B cell (primary cell): ENCODE measurements around the gene HPN. TPM values are rescaled to one million over a fixed set of nuclear protein-coding genes. Genes with fewer than 3 reads are reported as not detected.

ENCODE experiments used
- ATAC-seq: fragments of 200-7000 bp; cut with Tn5 transposase; one replicate; pipeline ENCODE4 v1.10.0; 2021; ENCODE audit warnings: low read depth, mild to moderate bottlenecking, moderate number of reproducible peaks, moderate library complexity
- CTCF ChIA-PET: fragments of 350-600 bp; sonication (Branson Sonifier 250); formaldehyde crosslinking; loops from one replicate; lab custom pipeline; 2021; ENCODE audit warnings: antibody characterized with exemption, inconsistent platforms; lab: Charles Lee
- POLR2A ChIA-PET: fragments of 350-600 bp; sonication (Branson Sonifier 250); formaldehyde crosslinking; loops from one replicate; lab custom pipeline; 2021; ENCODE audit warnings: antibody characterized with exemption; lab: Charles Lee
- DNase-seq: peaks from one replicate; pipeline ENCODE4 v3.0.0; 2013
- H2AFZ ChIP-seq: 2 replicates; pipeline ENCODE4 v1.6.1; 2012; ENCODE audit warnings: mild to moderate bottlenecking, low read depth, low read length; ENCODE audit not compliant: insufficient read depth, poor library complexity, severe bottlenecking
- H3K27ac ChIP-seq, 2 donors: 1 replicate in 1 of 2; 2 replicates in 1 of 2; pipeline ENCODE4 v1.5.1; 2012 to 2013; ENCODE audit warnings: low read length in 2 of 2, mild to moderate bottlenecking in 2 of 2, moderate library complexity in 1 of 2
- H3K27me3 ChIP-seq, 4 experiments: fragments of 200-600 bp in 1 of 4; sonication (generic) in 1 of 4; replicated peaks in 1 of 4; 1 replicate in 2 of 4; 2 replicates in 2 of 4; pipeline versions ENCODE4 v1.6.1 to v1.7.0; 2013 to 2016; ENCODE audit warnings: low read length in 3 of 4, mild to moderate bottlenecking in 2 of 4, mixed read lengths in 1 of 4, moderate library complexity in 1 of 4; ENCODE audit not compliant: insufficient read depth in 4 of 4, control insufficient read depth in 3 of 4; ENCODE audit errors: control extremely low read depth in 1 of 4
- H3K36me3 ChIP-seq, 2 experiments: replicated peaks in 1 of 2; 1 replicate in 1 of 2; 2 replicates in 1 of 2; pipeline versions ENCODE4 v1.6.1 to v1.7.1; 2013; ENCODE audit warnings: low read length in 1 of 2; ENCODE audit not compliant: insufficient read depth in 2 of 2, control insufficient read depth in 1 of 2; ENCODE audit errors: control extremely low read depth in 1 of 2, extremely low read depth in 1 of 2
- H3K4me1 ChIP-seq, 2 donors: fragments of 200-600 bp in 1 of 2; sonication (generic) in 1 of 2; 1 replicate in 1 of 2; 2 replicates in 1 of 2; pipeline versions ENCODE4 v1.5.1 to v1.6.1; 2013 to 2017; ENCODE audit warnings: low read length in 2 of 2; ENCODE audit not compliant: control insufficient read depth in 2 of 2, insufficient read depth in 2 of 2
- H3K4me2 ChIP-seq: replicated peaks from 2 replicates; pipeline ENCODE3; 2012; ENCODE audit warnings: mild to moderate bottlenecking, low read depth, low read length; ENCODE audit not compliant: poor library complexity, severe bottlenecking
- H3K4me3 ChIP-seq, 5 experiments: fragments of 200-600 bp in 1 of 5; sonication (generic) in 1 of 5; 1 replicate in 3 of 5; 2 replicates in 2 of 5; pipeline versions ENCODE4 v1.5.1 to v1.7.0; 2011 to 2016; ENCODE audit warnings: low read length in 4 of 5, mild to moderate bottlenecking in 4 of 5, low read depth in 2 of 5, control low read depth in 1 of 5, moderate library complexity in 1 of 5; ENCODE audit not compliant: insufficient read depth in 1 of 5; ENCODE audit errors: control extremely low read depth in 1 of 5, extremely low read depth in 1 of 5
- H3K79me2 ChIP-seq: fragments of 200-600 bp; sonication (generic); one replicate; pipeline ENCODE4 v1.6.0; 2016; ENCODE audit warnings: low read length; ENCODE audit not compliant: control insufficient read depth, insufficient read depth
- H3K9ac ChIP-seq: fragments of 200-600 bp; sonication (generic); 2 replicates; pipeline ENCODE4 v1.6.1; 2017; ENCODE audit warnings: mild to moderate bottlenecking, low read length, moderate library complexity
- H3K9me3 ChIP-seq, 3 donors: one replicate each; pipeline versions ENCODE4 v1.6.1 to v1.7.1; 2013; ENCODE audit warnings: low read length in 2 of 3; ENCODE audit not compliant: control insufficient read depth in 2 of 3, insufficient read depth in 1 of 3; ENCODE audit errors: control extremely low read depth in 1 of 3
- H4K20me1 ChIP-seq: 2 replicates; pipeline ENCODE4 v1.6.0; 2012; ENCODE audit warnings: mild to moderate bottlenecking, low read length; ENCODE audit not compliant: insufficient read depth, control insufficient read depth, poor library complexity, severe bottlenecking
- H3K27ac Mint-ChIP-seq: one replicate; pipeline ENCODE4 v1.8.0; 2021; ENCODE audit warnings: mixed read lengths
- H3K27me3 Mint-ChIP-seq: one replicate; pipeline ENCODE4 v1.8.0; 2021; ENCODE audit warnings: mixed read lengths
- H3K4me1 Mint-ChIP-seq: one replicate; pipeline ENCODE4 v1.8.0; 2021; ENCODE audit warnings: mixed read lengths
- H3K4me3 Mint-ChIP-seq: one replicate; pipeline ENCODE4 v1.8.0; 2021; ENCODE audit warnings: mixed read lengths
- H3K9me3 Mint-ChIP-seq: one replicate; pipeline ENCODE4 v1.8.0; 2022; ENCODE audit warnings: mixed read lengths; ENCODE audit not compliant: insufficient read depth
- CTCF ChIP-seq: fragments of 200-600 bp; IDR thresholded peaks from one replicate; pipeline ENCODE4 v1.8.0; 2022; ENCODE audit warnings: antibody characterized with exemption, mild to moderate bottlenecking
- EZH2 ChIP-seq: IDR thresholded peaks from 2 replicates; pipeline ENCODE4 v1.6.1; 2012; ENCODE audit warnings: borderline replicate concordance, low read depth, mild to moderate bottlenecking, moderate library complexity, low read length; ENCODE audit not compliant: insufficient read depth, poor library complexity, severe bottlenecking
- WGBS: methylation state at CpG from one replicate; pipeline ENCODE4 v1.1.5; 2013; ENCODE audit warnings: missing lambda C conversion rate; ENCODE audit not compliant: insufficient coverage; 5-methylcytosine and 5-hydroxymethylcytosine counted together
- intact Hi-C: fragments of 100-400 bp; cut with micrococcal nuclease; formaldehyde crosslinking; loops from one replicate; pipeline ENCODE4 v1.10.0; 2022
- polyA plus RNA-seq: library from polyadenylated mRNA; depleted of rRNA; stranded (reverse); fragments of >200 nt; gene quantifications from 2 replicates; pipeline ENCODE4 v1.2.3, GENCODE V29; 2012
- total RNA-seq, 2 donors: library from RNA; stranded (reverse); fragments of 120-200 nt in 1 of 2; gene quantifications; 1 replicate in 1 of 2; 2 replicates in 1 of 2; pipeline versions ENCODE4 v1.2.3 to v1.2.4, GENCODE V29; 2013 to 2022

The HPN gene
- total and polyA plus RNA-seq, 2 donors (not counting 1 experiment from before 2014, with no cell fraction given) = 0.30 TPM; not detected in 1

- Mint-ChIP-seq H3K9me3 (no peaks in the 10 kb centered on the region), H3K27ac (no peak overlapping the region), H3K27me3 (peaks cover 8% of the 10 kb centered on the region), H3K4me1 (no peaks in the 10 kb centered on the region), H3K4me3 (no peak overlapping the region)
- Histone ChIP-seq H4K20me1 (no peaks in the 10 kb centered on the region), H3K27me3 (peaks cover 0 to 9% (median 0%) of the 10 kb centered on the region in 4 experiments), H2AFZ (no peak overlapping the region), H3K4me2 (no peak overlapping the region), H3K4me1 (no peaks in the 10 kb centered on the region), H3K9me3 (peaks cover 0 to 12% (median 0%) of the 10 kb centered on the region in 3 donors), H3K27ac (no peak overlapping the region), H3K36me3 (no peaks in the 10 kb centered on the region), H3K79me2 (no peaks in the 10 kb centered on the region), H3K4me3 (no peak overlapping the region), H3K9ac (no peak overlapping the region)
- POLR2A ChIA-PET = no interaction called here
- no peak for ATAC-seq
- DNase-seq = no peak
- 95% methylated on average over 9 of the region's 9 CpGs for WGBS
- CTCF ChIA-PET = interaction anchor here (1.1 kb wide), 2 partner anchors 9 to 11 kb away, joined by 3 read pairs; no protein-coding TSS in a partner anchor
- intact Hi-C loops = no loop called here
- TF ChIP-seq CTCF (no peak), EZH2 (no peak)
Measured at GRCh38 chr19:35106291-35106583, 64.7 kb downstream of the HPN start.

- H3K27me3 Mint-ChIP-seq = peaks cover 8% of the 10 kb centered on the region
- CTCF ChIA-PET = interaction anchor here (1.1 kb wide), 2 partner anchors 8 to 10 kb away, joined by 3 read pairs; no protein-coding TSS in a partner anchor
- H3K4me2 ChIP-seq = no peak overlapping the region
Measured at GRCh38 chr19:35106898-35107541, 65.5 kb downstream of the HPN start.

More at GRCh38 chr19:35106898-35107541, 65.5 kb downstream of the HPN start:
- intact Hi-C loops = no loop called here
- H3K4me3 ChIP-seq = no peak overlapping the region
- peaks cover 0 to 9% (median 0%) of the 10 kb centered on the region in 4 experiments for H3K27me3 ChIP-seq
- H3K27ac ChIP-seq = no peak overlapping the region
- Mint-ChIP-seq H3K4me3 (no peak overlapping the region), H3K27ac (no peak overlapping the region), H3K9me3 (no peaks in the 10 kb centered on the region), H3K4me1 (no peaks in the 10 kb centered on the region)
- no peaks in the 10 kb centered on the region for H3K79me2 ChIP-seq
- no peaks in the 10 kb centered on the region for H3K4me1 ChIP-seq
- H4K20me1 ChIP-seq = no peaks in the 10 kb centered on the region
- H2AFZ ChIP-seq = no peak overlapping the region
- DNase-seq = no peak
- no peak for TF ChIP-seq CTCF
- POLR2A ChIA-PET = no interaction called here
- H3K36me3 ChIP-seq = no peaks in the 10 kb centered on the region
- WGBS = no CpG with 5 or more reads among the region's 2 CpGs
- no peak for ATAC-seq
- no peak overlapping the region for H3K9ac ChIP-seq
- peaks cover 0 to 12% (median 0%) of the 10 kb centered on the region in 3 donors for H3K9me3 ChIP-seq
